GM21576 (cell line): ENCODE measurements around the gene GRIN3A.
"Not testable (repeated sequence)": the region's sequence is repeated elsewhere in the genome, so short reads cannot be mapped to it uniquely, and the experiment has no call there.

Experiments
- ATAC-seq: cut with Tn5 transposase; IDR thresholded peaks from one replicate; pipeline ENCODE4 v1.9.1; 2021; ENCODE audit warnings: mild to moderate bottlenecking, moderate library complexity; ENCODE audit not compliant: unreplicated experiment

Gene GRIN3A

DNA sequence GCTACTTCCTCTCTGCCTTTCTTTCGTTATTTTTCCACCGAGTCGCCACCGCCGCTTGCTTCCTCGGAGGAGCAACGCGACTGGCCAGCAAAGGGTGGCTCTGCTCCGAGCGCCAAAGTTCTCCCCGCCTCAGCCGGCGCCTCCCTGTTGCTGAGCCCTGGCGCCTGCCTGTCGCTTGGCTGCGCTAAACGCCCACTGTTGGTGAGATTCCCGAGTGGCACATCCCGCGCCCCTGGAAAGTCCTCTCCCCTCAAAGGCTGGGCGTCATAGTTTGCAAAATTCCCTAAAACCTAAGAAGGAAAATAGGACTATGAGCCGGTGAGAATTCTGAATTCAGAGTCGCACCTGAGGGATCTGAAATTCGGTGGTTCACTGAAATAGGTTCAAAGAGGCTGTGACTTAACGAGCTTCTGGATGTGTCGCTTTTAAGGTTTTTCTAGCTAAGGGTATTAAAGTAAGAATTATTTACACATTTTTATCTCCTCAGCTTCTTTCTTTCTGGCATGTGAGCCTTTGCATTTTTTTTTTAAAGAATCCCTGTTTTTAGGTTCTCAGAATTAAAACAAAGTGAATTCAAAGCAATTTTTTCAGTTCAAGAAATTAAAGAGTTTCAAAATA lies at the start of gene GRIN3A:
Gene GRIN3A (minus strand): TSS at position 82 of the 618 bp plus-strand sequence. CDS start 668 bp downstream, outside the sequence.
- ATAC-seq = no peak

DNA sequence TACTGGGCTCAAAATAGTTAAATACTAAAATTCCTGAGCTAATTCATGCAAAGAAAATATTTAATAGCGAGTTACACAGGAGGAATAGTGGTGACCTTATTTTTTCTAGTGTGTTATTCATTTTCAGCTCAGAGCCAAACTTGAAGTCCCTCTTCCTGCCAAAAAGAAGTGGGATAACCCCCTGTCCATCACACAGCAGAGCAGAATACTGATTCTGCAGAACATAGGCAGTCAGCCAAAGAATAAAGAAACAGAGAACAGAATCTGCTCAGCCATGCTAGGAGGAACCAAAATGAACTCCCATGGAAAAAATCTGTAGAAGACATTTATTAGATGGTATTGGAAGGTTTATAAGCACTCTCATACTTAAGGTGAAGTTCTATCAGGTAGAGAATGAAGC lies 49.4 kb upstream of the GRIN3A start:
- ATAC-seq = no peak

DNA sequence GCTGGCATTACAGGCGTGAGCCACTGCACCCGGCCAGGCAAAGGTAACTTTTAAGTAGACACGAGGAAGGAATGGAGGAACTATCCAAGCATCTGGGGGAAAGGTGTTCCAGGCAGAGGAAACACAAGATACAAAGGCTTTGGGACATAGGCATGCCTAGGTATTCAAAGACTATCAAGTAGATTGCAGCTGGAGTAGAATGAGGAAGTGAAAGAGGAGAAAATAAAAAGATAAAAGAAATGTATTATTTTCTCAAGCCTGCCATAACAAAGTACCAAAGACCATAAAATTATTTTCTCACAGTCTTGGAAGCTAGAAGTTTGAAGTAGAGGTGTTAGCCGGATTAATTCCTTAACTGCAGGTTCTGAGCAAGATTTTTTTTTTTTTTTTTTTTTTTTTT lies 39.9 kb upstream of the GRIN3A start:
- ATAC-seq = no peak

DNA sequence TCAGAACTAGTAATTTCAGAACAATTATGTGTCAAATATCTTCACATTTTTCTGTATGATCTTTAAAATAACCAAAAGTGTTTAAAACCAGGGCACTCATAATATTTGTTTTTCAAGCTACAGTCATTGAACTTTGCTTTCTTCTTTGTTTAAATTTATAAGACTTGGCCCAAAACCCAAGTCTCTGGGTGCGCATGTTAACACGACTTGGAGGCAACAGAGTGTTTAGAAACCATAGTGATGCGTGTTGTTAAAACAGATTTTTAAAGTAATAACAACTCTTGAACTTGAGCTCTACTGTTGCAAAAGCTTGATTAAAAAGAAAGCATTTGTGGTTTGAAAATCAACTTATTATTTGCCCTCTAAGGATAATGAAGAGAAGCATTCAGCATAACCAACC lies 26.0 kb upstream of the GRIN3A start:
- no peak for ATAC-seq

DNA sequence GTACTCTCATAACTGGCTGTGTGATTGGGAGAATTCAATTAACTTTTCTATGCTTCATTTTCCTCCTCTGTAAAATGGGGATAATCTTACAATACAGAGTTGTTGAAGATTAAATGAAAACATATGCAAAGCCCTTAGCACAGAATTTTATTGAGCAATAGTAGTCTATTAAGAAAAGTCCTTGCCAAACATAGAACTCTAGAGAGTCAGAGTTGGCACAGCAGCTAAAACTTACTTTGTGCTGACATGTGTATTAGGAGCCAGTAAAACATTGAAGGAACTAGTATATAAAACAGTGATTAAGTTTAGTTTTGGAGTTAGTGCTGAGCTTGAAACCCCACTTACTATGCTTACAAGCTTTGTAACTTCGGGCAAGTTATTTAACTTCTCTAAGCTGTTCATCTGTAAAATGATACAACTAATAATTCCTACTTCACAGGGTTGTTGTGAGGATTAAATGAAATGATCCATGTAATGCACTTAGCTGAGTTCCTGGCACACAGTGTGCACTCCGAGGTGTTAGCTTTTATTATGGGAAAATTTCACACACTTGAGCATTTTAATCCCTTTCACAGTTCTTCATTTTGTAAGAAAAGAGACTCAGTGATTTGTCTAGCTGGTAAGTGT lies 20.0 kb upstream of the GRIN3A start:
- no peak for ATAC-seq

DNA sequence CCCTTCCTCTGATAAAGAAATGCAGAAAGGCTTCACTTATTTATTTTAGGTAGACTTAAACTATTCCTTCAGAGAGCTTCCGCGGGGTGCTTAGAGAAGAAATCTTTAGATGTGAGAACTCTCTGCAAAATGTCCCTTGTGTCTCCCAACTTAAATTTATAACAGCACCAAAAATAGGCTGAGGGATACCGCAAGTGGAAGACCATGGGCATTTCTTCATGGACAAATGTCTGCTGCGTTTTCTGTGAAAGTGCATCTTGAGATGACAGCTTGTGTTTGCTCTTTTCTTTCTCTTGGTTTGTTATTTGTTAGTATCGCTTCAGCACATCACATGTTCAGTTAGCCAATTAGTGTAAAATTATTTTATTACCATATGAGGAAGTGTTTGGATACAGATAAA lies 15.3 kb upstream of the GRIN3A start:
- ATAC-seq = no peak

DNA sequence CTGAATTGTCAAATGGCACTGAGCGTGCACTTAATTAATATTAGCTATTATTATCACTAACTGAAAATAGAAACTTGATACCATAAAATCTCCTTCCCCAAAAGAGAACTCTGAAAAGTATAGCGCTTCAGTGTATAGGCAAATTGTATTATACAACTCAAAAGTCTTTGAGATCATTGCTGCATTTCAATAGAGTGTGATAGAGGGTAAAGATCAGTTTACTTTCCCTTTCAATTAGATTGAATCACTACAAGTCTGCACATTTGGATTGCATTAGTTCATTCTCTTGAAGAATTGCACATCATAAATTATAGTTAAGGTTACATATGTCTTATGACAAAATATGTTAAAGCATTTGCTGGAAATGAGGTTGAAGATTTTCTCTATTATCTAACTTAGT lies 13.4 kb upstream of the GRIN3A start:
- no peak for ATAC-seq

DNA sequence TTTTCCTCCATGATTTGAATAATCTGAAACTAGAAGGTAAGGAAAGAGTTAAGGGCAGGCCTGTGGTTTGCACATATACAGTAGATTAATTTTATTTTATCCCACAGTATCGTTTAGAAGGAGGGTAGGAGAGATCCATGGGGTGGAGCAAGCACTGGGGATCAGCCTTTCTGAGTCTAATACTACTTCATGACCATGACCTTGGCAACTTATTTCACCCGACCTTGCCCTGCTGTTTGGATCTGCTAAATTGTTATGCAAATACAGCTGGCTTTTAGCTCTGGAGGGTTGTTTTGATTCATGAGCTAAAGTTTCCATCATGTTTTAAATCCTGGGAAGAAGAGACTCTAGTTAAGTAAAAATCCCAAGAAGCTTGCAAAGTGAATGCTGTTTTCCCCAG lies 864 bp upstream of the GRIN3A start:
- ATAC-seq = no peak

DNA sequence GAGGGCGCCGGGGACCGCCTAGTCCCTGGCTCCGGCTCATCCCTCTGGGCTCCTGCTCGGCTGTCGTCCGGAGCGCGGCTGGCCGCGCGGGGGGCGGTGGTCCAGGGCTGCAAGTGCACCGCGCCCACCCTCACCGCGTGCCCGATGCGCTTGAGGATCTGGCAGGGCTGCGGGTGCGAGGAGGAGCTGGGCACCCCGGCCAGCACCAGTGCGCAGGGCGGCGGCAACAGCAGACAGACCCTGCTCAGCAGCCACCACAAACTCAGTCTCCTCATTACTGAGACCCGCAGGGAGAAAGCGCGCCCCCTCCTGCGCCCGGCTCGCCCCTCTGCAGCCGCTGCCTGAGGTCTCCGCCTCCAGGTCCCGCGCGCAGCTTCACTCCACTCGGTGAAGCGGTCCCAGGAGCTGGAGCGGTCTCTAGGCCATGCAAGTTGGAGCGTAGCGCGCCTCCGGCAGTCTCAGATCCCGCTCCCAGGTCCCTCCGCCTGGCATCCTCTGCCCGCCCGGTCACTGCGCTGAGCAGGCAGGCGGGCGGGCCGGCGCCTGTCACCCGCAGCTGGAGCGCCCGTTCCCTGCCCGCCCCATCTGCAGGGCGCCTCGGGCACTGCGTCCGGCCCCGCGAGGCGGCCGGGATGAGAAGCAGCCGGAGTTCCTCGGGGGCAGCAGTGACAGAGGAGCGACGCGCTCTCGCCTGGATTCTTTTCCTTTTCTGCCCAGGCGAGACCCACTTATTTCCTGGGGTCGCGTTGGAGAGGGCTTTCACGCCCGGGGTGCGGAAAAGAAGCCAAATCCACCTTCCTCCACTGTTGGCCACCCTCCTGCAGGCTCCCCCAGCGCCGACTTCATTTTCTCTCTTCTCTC lies 512 bp downstream of the GRIN3A start:
- ATAC-seq = no peak

DNA sequence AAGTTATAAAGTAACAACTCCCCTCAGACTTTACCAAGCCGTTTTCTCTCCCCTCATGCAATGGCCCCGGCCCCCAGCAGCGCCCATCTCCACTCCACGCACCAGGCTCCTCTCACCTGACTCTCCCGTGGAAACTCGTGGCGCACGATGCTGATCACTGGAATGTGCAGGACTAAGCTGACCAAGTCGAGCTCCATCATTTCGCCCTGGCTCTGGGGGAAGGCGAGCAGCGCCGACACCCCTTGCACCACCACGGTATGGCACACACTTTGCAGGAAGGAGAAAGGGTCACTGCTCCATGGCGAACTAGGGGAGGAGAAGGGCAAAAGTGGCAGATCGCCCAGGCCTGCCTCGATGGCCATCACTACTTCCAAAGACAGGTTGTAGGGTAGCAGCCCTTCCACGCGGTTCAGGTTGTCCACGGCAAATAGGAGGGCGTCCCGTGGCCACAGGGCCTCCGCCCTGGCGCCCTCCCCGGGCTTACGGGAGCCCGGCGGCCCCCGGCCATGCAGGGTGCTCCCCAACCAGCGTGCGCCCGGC lies 1.2 kb downstream of the GRIN3A start:
- no peak for ATAC-seq

DNA sequence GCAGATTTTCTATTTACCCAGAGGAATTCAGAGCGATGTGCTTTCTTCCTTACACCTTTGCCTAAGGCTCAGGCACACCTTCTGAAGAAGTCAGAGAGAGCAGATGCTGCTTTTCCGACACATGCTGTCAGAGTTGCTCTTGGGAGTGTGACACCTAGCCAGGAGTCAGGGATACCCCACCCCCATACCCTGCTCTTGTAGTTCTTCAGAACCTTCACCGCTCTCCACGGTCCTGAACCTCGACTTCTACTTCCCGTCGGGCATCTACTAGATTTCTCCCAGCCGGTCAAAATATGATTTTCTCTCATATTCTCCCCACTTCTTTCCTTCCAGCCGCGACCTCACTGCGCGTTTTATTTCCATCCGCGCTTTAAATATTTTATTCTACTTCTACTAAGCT lies 1.7 kb downstream of the GRIN3A start:
- ATAC-seq = no peak

DNA sequence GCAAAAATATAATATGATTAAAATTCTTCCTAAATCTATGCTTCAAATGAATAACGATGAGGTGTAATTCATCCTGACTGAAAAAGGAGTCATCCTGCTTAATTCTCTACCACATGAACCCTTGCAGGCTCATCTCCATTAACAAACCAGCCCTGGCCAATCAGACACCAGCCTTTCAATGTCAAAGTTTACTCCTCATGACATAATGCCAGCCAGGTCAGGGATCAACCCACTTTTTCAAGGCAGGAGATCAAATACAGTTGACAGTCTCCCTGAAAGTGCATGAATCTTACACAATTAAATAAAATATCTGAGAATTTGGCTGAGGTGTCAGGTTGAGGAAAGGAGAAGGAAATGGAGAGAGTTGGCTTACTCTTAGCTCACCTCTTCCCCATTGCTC lies 7.0 kb downstream of the GRIN3A start:
- no peak for ATAC-seq

DNA sequence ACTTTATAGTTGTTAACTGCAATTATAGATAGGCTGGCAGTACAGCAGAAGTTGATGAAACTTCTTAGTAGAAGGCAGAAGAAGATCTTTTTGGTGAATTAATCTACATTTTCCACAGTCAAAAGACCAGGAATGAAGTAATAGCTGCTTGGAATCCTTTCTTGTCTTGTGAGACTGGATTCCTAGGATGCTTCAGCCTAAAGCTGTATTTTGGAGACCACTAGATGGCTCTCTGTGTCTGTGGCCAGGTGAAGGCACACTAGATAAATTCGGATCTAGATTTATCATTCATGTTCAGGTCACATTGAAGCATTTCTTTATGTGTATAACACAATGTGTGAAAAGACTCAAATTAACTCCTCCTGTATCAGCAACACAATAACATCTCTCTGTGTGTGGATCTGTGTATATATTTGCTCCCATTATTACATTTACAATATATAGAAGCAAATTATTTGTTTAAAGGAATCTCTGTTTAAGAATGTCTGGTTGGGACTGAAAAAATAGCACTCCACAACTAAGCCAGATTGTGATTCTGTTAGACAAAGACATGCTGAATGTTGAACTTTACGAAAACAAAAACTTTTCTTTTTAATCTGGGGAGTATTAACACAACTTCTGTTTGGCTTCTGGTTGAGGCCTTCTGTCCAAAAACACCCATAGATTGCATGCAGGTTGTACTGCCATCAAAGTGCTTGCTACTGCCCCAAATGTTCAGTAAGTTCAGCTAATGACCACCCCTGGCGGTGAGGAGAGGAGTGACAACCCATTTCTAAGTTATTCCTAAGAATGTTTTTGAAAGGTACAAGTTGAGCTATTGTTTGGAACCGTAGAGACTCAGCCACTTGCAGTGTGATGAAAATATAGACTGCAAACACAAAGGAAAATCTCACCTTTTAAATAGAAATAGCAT lies 10.6 kb downstream of the GRIN3A start:
- peak; percentile 91 for ATAC-seq

DNA sequence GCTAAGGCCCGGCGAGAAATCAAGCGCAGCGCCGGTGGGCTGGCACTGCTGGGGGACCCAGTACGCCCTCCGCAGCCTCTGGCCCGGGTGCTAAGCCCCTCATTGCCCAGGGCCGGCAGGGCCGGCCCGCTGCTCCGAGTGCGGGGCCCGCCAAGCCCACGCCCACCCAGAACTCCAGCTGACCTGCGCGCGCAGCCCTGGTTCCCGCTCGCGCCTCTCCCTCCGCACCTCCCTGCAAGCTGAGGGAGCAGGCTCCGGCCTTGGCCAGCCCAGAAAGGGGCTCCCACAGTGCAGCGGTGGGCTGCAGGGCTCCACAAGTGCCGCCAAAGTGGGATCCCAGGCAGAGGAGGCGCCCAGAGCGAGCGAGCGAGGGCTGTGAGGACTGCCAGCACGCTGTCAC lies 14.2 kb downstream of the GRIN3A start:
- not testable (repeated sequence) for ATAC-seq

DNA sequence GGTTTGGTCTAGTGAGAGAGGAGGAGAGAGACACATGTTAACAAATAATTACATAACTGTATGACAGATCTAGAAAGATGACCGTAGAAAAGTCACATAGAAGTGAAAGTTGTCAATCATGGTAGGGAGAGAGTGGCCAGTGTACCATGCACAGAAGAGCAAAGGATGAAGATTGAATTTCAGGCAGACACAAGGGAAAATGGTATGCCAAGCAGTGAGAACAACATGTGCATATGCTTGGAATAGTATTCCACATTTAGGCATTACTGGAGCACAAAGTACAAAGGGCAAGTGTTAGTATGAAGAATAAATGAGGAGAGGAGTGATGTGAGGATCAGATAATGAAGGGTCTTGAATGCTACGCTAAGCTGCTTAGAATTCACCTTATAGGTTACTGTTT lies 20.3 kb downstream of the GRIN3A start:
- ATAC-seq = no peak

DNA sequence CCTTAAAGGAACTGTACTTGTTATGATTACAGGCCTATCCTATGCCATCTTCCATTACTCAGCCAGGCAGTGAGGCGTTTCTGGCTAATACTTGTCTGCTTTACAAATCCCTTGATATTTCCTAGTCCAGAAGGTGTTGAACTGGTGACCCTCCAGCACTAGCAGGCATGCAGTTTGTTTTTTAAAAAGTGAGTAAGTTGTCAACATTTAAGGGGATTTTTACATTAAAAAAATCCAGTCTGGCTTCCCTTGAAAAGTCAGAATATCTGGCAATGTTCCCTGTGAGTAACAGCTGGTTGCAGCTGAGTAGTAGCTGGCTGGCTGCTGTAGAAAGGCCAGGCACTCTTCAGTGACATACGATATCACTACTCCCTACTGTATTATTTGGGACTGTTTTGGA lies 21.8 kb downstream of the GRIN3A start:
- no peak for ATAC-seq

DNA sequence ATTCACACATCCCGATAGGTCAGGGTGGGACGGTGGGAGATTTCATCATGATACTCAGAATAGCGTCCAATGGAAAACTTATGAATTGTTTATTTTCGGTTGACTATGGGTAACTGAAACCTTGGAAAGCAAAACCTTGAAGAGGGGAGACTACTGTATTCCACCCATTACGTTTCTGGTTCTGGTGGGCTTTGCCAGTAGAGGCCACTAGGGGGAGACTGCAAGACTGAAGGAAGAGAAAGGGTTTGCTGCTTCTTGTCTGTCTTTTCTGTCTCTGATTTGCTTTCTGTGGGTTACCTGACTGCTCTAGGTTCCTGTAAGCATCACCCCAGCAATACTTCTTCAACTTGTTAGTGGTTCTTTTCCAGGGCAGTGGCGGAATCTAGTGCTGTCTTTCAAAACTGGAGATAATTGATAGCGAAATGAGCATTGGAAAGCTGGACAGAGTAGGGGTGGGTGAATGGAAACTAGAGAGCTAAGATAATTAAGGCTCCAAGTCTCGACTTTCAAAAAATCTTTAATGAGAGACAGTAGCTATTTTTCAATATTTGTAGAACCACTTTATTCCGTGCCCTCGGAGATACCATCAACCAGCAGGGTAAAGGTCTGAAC lies 27.0 kb downstream of the GRIN3A start:
- ATAC-seq = peak; percentile 76

DNA sequence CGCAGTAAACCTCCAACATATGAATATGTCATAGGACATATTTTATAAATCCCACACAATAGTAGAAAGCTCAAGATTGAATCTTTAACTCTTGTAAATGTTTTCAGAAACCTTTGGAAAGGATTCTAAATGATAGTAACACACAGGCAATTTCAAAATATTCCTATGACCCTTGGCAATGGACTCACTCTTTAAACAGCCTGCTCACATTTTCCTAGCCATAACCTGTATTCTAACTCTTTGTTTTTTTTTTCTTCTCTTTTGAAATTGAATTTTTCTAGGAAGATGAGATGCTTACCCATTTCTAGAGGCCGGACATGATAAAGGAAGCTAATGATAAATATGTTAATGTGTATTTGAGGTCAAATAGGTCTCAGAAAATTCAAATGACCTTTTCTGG lies 29.6 kb downstream of the GRIN3A start:
- no peak for ATAC-seq

DNA sequence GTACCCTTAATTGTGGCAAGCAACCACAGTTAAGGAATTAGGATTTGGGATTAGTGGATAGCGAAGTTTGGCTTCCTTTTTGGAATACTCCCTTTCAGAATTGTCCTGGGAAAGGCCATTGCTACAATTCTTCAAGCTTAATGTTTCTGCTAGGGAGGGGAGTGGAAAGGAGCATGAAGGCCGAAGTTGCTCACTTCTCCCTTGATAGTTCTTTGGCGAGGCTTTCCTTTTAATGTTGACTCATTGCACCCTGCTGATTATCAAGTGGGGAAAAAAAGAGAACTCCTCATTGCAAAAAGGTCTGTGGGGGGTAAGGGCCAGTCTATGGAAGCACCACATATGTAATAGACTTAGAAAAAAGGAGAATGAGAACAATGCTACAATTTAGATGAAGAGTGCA lies 30.7 kb downstream of the GRIN3A start:
- ATAC-seq = no peak

DNA sequence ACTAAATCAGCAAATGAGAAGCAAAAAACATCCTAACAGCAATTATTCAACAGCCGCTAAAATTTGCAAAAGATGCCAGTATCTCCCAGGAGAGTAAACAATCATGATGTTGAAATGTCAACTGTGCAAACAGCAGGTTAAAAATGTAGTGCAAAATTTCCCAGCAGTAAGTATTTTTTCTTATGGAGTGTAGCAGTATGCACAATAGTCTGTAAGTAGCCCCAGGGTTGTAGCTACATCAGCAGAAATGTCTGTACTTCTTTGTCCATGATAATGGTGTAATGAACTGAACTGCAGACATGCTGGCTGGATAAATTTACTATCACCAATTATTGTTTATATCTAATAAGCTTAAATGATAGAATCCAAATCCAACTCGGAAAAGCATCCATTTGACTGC lies 31.4 kb downstream of the GRIN3A start:
- ATAC-seq = no peak
